GM12878 (cell line): ENCODE results near the gene TMPRSS3.

Experiments
- BRCA1 ChIP-seq: IDR thresholded peaks from 2 replicates; pipeline ENCODE4 v1.6.1; 2011; ENCODE audit warnings: low read depth, low read length, improper control_type of control experiment
- CTCF ChIP-seq, 3 experiments: IDR thresholded peaks in 2 of 3; conservative IDR thresholded peaks in 1 of 3; 2 replicates each; pipeline ENCODE4 v1.5.1; 2011; ENCODE audit warnings: low read depth in 3 of 3, low read length in 3 of 3, mild to moderate bottlenecking in 3 of 3, control low read depth in 2 of 3, moderate library complexity in 2 of 3, inconsistent platforms in 1 of 3, mixed read lengths in 1 of 3; ENCODE audit not compliant: control insufficient read depth in 2 of 3, insufficient read depth in 1 of 3; ENCODE audit errors: extremely low read depth in 1 of 3
- EZH2 ChIP-seq: IDR thresholded peaks from 2 replicates; pipeline ENCODE4 v1.6.1; 2012; ENCODE audit warnings: low read depth, mild to moderate bottlenecking, control low read depth, inconsistent platforms, low read length, borderline replicate concordance; ENCODE audit not compliant: control insufficient read depth
- HCFC1 ChIP-seq: fragments of 150-350 bp; IDR thresholded peaks from 2 replicates; pipeline ENCODE4 v1.6.1; 2014; ENCODE audit warnings: low read length
- NR2C1 ChIP-seq: fragments of 450-650 bp; IDR thresholded peaks from 2 replicates; pipeline ENCODE4 v1.6.1; 2017; ENCODE audit warnings: antibody characterized with exemption, mild to moderate bottlenecking, moderate library complexity
- POLR2AphosphoS5 ChIP-seq: IDR thresholded peaks from 2 replicates; pipeline ENCODE4 v1.6.1; 2011; ENCODE audit warnings: mild to moderate bottlenecking, low read length, inconsistent platforms
- SREBF2 ChIP-seq: IDR thresholded peaks from 2 replicates; pipeline ENCODE4 v1.6.1; 2012; ENCODE audit warnings: mild to moderate bottlenecking, low read length
- SRF ChIP-seq, 2 experiments: IDR thresholded peaks; 2 replicates each; pipeline ENCODE4 v1.6.1; 2011; ENCODE audit warnings: low read depth in 2 of 2, low read length in 2 of 2, mild to moderate bottlenecking in 1 of 2, moderate library complexity in 1 of 2

- TF ChIP-seq BRCA1 (no peak), EZH2 (no peak), POLR2AphosphoS5 (no peak), NR2C1 (no peak), CTCF (IDR thresholded peaks at IDR 0.05 in 2 of 3, conservative IDR thresholded peaks at IDR 0.05 in 1 of 3; ENCODE audit: control insufficient read depth in 2 of 3, extremely low read depth in 1 of 3, insufficient read depth in 1 of 3, low read depth in 3 of 3, low read length in 3 of 3) (no peak), SRF (IDR thresholded peaks at IDR 0.05; ENCODE audit: low read depth in 2 of 2, low read length in 2 of 2) (no peak), HCFC1 (no peak), SREBF2 (no peak)
Measured at GRCh38 chr21:42382915-42383314, 12.9 kb downstream of the TMPRSS3 start.
